Endometrium (tissue), 2 donors: ENCODE results near the gene ZNF460.
A peak's percentile ranks its signal among the peaks of the same experiment; 100 is the strongest.

ENCODE experiments used
- FAIRE-seq: peaks from 2 replicates; lab custom pipeline; 2012; peaks lifted over from hg19 to GRCh38; lab: Jason Lieb, UNC
- donor health status: control.
- donor health status: control.

The ZNF460 gene

DNA sequence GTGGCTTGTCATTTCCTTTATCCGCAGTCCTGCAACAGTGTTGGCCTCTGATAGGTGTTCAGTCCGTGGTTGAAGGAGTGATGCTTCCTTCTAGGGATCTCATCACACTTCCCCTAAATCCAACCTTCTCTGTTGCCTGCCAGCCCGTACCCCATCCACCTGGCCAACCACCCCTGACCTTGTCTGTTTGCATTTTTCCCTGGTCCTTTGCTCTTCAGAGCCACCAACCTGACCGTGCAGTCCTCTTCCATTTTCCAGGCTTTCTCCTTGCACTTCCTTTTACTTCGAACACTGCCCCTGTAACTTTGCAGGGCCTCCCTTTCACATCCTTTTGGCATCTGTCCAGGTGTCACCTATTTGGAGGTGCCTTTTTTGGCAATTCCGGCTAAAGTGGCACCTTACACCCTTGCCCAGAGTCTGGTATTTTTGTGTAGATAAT lies 696 bp downstream of the ZNF460 start:
- no peak for FAIRE-seq

DNA sequence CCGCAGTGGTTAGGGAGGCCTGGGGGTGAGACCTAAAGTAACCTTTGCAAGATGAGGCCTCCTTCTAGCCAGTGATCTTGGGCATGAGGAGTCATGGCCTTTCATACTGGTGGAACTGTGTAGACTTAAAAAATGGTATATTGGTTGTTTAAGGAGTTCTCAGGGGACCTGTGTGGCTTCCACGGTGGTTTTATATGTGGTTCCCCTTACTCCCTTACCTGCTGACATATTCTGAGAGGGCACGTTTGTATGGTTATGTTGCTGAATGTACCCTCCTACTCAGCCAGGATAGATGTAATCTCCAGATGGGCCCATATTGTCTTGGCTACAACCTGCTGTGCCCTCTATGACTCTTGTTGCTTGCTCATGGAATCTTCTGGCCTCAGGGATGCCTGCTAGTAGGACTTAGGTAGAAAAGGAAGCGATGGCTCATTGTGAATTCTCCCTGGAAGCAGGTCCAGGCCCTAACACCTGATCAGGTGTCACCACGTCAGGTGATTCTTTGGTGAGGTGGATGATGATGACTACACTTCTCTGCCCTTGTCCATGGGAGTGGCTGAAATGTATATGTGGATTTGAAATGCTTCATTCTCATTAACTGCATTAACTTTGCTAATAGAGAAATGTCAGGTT lies 1.8 kb downstream of the ZNF460 start:
- no peak for FAIRE-seq

DNA sequence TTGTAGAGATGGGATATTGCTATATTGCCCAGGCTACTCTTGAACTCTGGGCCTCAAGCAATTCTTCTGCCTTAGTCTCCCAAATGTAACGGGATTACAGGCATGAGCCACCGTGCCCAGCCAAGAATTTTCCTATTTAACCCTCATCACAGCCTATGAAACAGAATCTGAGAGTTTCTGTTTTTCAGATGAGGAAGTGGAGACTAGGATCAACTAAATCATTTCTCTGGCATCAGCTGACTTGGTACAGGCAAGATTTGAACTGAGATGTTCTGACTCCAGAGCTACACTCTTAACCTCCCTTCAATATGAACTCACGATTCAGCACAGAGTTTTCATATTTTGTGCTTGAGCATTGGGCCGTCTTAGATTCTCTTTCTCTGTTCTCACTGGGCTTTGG lies 8.1 kb downstream of the ZNF460 start:
- no peak for FAIRE-seq

DNA sequence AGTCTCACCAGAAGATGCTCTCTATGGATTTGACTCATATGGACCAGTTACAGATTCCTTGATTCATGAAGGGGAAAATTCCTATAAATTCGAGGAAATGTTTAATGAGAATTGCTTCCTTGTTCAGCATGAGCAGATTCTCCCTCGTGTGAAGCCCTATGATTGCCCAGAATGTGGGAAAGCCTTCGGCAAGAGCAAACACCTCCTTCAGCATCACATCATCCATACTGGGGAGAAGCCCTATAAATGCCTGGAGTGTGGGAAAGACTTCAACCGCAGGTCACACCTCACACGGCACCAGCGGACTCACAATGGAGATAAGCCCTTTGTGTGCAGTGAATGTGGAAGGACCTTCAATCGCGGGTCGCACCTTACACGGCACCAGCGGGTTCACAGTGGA lies 10.7 kb downstream of the ZNF460 start:
- no peak for FAIRE-seq

DNA sequence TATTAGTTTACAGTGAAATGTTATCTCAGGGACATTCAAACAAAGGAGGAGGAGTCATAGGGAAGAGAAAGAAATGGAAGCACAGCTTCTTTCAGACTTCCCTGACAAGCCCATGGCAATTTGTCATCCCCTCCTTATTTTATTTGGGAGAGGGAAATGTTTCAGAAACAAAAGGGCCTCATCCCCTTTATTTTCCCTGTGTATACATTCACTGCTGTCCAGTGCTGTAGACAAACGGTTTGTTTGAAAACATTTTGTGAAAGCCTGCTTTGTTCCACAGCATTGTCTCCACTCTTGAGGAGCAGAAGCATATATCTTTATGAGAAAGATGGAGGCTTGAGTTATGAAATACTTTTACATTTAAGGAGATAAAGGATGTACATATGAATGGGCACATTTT lies 12.3 kb downstream of the ZNF460 start:
- no peak for FAIRE-seq

DNA sequence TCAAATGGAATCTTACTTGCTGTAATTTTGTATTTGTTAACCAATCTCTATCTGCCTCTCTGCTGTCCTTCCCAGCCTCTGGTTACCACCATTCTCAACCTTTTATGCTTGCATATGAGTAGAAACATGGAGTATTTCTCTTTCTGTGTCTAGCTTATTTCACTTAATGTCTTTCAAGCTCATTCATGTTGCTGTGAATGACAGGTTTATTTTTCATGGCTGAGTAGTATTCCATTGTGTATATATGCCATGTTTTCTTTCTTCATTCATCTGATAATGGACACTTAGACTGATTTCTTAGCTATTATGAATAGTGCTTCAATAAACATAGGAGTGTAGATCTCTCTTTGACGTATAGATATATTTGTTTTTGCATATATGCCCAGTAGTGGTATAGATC lies 13.4 kb downstream of the ZNF460 start:
- no peak for FAIRE-seq

DNA sequence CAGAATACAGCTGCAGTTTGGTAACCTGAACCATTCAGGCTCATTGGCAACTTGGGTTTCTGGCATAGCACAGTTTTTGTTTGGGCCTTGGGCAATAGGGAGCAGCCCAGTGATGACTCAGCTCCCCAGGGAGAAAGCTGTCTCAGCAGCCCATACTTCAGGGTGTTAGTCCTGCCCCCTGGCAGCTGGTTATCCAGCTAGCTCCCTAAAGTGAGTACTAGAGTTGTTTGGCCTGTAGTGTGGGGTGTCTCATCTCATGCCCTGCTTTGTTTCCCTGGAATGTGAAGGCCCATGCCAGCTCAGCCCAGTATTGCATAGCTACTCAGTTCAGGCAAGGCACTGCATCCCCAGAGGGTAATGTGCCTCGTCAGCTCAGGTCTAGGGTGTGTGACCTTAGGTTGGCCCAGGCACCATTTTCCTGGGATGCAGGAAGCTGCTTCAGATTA lies 21.8 kb downstream of the ZNF460 start:
- FAIRE-seq: no peak

DNA sequence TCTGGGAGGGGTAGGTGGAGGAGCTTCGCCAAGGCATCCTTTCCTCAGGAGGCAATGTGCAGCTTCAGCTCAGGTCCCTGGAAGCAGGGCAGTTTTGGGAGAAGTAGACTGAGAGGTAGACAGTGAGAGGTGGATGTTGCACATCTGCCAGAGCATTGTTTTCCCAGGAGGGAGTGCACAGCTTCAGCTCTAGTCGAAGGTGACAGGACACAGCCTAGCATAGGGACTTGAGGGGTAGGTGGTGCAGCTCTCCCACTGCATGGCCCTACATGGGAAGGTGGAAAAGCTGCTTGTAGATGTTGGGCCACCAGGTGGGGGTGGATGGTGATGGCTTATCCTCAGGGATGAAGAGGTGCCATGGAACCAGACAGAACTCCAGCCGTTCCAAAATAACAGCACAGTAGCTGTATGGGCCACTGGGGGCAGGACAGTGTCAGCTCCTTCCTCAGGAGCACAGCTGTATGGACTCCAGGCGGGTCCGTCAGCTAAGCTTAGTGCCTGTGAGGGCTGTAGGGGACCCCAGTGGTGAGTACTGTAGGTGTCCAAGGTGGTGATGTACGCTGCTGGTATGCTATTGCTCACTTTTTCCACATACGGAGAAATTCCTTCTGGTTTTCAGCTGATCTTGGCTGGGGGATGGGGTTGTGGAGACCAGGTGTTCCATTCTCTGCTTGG lies 22.6 kb downstream of the ZNF460 start:
- FAIRE-seq: no peak

DNA sequence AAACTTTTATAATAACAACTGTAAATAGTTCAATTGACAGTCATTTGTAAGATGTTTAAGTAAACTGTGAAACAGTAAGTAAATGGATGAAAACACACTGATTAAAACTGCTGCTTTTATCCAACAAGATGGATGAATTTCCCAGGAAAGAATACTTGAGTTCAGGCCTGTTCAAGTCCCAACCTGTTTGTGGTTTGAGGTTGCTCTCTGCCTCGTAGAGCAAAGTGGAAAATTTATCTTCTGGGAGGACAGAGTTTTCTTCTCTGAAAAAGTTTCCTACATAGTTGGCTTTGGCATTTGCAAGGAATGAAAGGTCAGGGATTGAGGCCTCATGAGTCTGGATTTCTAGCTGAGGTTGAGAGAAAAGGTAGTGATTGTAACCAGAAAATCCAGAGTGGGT lies 24.8 kb downstream of the ZNF460 start:
- no peak for FAIRE-seq

DNA sequence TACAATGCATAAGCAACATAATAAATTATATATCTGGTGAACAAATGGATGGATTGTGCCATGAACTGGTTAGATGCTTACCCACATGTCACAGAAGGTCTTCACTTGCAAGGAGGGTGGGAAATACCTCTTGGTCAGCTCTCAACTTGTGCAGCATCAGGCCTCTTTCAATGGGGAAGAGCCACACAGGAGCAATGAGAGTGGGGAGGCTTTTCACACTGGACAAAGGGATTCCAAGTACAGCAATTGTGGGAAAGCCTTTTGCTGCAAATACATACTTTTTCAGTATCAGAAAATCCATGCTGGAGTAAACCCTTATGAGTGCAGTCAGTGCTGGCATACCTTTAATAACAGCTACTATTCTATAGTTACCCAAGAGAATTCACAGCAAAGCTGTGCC lies 28.2 kb downstream of the ZNF460 start:
- FAIRE-seq: no peak

DNA sequence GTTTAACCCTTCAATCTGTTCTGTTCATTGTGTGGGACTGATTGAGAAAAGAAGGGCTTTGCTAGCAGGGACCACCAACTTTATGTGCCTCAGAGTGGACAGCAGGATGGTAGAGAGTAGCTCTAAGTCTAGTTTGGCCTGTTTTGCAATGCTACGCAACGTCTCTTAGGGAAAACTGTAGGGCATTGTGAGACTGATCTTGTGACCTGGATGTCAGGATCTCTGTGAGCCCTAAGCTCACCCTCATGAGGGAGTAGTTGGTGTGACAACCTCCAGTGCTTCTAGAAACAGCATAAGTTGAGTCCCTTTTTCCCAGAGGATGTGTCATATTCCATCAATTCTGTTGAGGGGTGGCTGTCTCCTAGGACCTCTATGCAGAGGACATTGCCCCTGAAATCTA lies 30.5 kb downstream of the ZNF460 start:
- FAIRE-seq: no peak

DNA sequence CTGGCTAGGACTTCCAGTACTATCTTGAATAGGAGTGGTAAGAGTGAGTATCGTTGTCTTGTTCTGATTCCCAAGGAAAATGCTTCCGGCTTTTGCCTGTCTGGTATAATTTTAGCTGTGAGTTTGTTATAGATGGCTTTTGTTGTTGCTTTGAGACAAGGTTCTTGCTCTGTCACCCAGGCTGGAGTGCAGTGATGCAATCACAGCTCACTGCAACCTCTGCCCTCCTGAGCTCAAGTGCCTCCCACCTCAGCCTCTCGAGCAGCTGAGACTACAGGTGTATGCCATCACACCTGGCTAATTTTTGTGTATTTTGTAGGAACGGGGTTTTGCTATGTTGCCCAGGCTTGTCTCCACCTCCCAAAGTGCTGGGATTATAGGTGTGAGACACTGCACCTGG lies 33.9 kb downstream of the ZNF460 start:
- no peak for FAIRE-seq

DNA sequence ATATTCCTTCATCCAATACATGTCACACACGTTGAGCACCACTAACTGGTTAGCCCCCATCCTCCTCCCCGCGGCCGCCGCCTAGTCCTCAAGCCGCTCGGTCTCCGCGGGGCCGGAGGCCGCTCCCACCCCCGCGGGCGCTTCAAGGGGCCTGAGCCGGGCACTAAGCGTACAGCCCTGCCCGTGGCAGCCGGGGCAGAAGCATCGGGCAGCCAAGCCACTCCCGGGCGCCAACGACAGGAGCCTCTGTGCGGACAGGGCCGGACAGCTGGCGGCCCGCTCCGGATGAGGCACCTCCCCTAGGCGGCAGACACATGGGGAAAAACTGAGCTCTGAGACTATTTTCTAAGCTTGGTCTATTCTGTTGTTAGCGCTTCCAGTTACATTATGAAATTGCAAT lies 37.2 kb downstream of the ZNF460 start:
- no peak for FAIRE-seq

DNA sequence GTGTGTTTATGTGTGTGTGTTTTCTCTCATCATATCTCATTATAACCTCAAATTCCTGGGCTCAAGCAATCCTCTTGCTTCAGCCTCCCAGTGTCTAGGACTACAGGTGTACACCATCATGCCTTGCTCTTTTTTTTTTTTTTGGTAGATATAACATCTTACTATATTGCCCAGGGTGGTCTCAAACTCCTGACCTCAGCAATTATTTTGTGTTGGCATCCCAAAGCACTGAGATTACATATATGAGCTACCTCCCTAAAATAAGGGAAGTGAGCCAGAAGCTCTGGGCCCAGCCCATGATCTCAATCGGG lies 39.5 kb downstream of the ZNF460 start:
- no peak for FAIRE-seq

DNA sequence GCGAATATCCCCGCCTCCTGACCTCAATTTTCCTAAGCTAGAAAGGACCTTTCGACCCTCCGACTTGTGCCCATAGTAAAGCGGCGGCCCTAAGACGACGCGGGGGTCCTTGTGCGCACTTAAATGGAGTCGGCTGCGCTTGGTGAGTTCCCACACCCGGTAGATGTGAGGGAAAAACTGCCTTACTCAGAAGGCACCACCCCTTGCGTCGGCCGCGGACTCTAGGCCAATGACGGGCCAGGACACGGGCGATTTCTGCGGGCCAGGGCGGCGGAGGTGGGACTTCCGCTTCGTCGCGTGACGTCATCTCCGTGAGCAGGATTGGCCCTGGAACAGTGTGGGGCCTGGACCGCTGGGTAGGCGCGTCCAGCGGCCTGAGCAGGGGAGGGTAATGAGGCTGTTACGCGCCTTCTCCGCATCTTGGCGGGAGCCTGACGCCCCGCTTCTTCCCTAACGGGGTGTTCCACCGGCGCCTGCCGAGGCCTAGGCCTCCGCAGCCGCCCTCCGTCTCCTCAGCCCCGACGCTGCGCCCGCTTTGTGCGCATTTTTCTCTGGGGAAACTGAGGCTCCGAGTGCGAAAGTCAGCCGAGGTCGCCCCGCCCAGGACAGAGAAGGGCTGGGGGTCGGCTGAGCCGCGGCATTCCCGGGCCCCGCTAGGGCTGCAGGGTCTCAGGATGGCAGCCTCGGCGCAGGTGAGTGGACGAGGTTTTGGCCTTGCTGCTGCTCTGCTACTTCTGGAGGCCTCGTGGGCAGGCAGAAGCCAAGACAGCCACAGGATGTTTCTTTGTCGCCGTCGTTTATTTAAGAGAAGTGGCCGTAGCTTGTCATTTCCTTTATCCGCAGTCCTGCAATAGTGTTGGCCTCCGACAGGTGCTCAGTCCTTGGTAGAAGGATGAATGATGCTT lies 40.1 kb downstream of the ZNF460 start, which contains the start of gene ZNF543:
ZNF543 (plus strand) TSS at position 293 of the 905 bp plus-strand sequence; CDS start at position 675, 382 bp downstream.
- FAIRE-seq: peak; percentile 85

DNA sequence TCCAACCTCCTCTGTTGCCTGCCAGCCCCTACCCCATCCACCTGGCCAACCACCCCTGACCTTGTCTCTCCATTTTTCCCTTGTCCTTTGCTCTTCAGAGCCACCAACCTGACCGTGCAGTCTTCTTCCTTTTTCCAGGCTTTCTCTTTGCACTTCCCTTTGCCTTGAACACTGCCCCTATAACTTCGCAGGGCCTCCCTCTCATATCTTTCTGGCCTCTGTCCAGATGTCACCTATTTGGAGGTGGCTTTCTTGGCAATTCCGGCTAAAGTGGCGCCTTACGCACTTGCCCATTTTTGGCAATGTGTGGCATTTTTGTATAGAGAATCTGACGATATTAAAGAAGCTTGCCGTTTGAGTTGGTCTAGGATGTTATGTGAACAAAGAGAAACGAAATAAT lies 40.8 kb downstream of the ZNF460 start:
- no peak for FAIRE-seq

DNA sequence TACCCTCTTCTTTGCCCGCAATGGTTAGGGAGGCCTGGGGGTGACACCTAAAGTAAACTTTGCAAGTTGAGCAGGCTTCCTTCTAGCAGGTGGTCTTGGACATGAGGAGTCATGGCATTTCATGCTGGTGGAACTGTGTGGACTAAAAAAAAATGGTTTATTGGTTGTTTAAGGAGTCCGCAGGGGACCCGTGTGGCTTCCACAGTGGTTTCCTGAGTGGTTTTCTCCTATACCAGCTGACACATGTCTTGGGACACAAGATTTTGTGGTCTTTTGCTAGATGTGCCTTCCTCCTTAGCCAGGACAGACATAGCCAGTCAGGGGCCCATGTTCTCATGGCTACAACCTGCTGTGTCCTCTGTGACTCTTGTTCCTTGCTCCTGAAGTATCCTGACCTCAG lies 41.5 kb downstream of the ZNF460 start:
- FAIRE-seq: no peak

DNA sequence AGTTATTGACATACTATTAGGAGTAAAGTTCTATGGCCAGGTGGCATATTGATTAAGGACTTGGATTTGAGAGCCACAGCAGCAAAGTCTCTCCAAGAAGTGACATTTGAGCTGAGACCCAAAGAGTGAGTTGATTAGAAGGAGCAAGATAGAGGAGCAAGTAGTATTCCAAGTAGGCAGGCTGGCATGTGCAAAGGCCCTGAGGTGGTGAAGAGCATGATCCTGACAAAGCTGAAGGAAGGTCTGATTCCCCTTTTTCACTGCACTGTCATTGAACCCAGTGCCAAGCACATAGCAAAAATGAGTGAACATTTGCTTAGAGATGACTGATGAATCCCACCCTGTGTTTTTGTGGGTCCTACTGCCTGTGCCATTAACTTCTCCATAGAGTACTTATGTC lies 44.7 kb downstream of the ZNF460 start:
- FAIRE-seq: no peak

DNA sequence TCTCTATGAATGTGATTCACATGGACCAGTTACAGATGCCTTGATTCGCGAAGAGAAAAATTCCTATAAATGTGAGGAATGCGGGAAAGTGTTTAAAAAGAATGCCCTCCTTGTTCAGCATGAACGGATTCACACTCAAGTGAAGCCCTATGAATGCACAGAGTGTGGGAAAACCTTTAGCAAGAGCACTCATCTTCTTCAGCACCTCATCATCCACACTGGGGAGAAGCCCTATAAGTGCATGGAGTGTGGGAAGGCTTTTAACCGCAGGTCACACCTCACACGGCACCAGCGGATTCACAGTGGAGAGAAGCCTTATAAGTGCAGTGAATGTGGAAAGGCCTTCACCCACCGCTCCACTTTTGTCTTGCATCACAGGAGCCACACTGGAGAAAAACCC lies 47.7 kb downstream of the ZNF460 start:
- no peak for FAIRE-seq

DNA sequence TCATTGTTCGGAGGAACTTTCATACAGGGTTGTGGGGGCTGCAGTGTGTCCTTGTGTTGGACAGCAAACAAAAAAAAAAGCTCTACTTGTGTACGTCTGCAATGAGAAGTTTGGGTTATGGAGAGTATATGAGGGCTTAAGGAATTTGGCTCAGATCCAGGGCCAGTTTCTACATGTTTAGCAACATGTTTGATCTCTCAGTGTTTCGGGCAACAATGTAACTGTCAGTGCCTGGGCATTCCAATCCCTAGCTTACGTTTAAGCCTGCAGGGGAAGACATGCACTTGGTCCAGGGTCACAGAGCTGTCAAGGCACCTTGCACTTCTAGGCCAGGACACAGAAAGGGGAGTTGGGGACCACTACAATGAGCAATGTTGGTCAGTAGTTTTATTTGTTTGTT lies 53.9 kb downstream of the ZNF460 start:
- FAIRE-seq: no peak

DNA sequence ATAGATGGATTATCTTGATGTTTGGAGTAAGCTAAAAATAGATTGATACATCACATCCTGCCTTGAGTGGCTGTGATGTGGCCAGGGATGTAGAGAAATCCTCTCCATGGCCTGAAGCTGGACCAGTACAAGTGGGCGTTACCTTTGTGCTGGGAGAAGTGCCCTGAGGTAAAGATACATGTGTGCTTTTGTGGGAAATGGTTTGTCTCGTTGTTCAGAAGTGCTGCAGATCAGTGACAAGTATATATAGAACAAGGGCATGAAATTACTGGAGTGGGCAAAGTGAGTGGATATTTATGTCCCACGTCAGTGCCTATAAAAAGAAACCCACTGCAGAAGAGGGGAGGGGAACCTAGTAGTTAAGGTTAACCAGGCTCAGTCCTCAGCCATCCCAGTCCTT lies 58.6 kb downstream of the ZNF460 start:
- no peak for FAIRE-seq

DNA sequence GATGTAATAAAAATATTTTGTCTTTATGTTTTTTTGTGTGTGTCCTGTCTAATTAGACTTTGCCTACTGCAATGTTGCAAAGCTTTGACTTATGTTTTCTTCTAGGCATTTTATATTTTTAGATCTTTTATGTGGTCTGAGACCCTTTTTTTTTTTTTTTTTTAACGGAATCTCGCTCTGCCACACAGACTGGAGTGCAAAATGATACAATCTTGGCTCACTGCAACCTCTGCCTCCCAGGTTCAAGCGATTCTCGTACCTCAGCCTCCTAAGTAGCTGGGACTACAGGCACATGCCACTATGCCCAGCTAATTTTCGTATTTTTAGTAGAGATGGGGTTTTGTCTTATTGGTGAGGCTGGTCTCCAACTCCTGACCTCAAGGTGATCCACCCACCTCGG lies 62.3 kb downstream of the ZNF460 start:
- FAIRE-seq: no peak
